GM12878 (cell line): ENCODE results near the gene USO1. TPM values are rescaled to one million over a fixed set of nuclear protein-coding genes. Genes with fewer than 3 reads are reported as not detected.

Source experiments
- ATAC-seq: fragments of 200-7000 bp; cut with Tn5 transposase; 3 replicates; pipeline ENCODE4 v1.9.1; 2020; ENCODE audit warnings: mild to moderate bottlenecking, moderate library complexity
- BruUV-seq: library from RNA; stranded (reverse); fragments of 400-500 nt; replicated peaks from 2 replicates; lab custom pipeline; 2021; lab: Mats Ljungman, UMichigan
- CTCF ChIA-PET: fragments of 300-600 bp; sonication (Branson Sonifier 250); formaldehyde crosslinking; extraction: SDS; loops from one replicate; lab custom pipeline; 2021; ENCODE audit warnings: inconsistent platforms; lab: Yijun Ruan, JAX
- POLR2A ChIA-PET: fragments of 350-600 bp; formaldehyde crosslinking; extraction: SDS; loops from one replicate; lab custom pipeline; 2021; ENCODE audit warnings: inconsistent platforms; lab: Charles Lee
- RAD21 ChIA-PET: fragments of 300-600 bp; sonication (Branson Sonifier 250); formaldehyde crosslinking; loops from one replicate; lab custom pipeline; 2023; ENCODE audit warnings: antibody characterized with exemption; ENCODE audit not compliant: unreplicated experiment; lab: Charles Lee
- SMC1A ChIA-PET: fragments of 300-600 bp; sonication (Branson Sonifier 250); formaldehyde crosslinking; loops from one replicate; lab custom pipeline; 2023; ENCODE audit not compliant: unreplicated experiment, uncharacterized antibody; lab: Charles Lee
- DNase-seq: peaks from one replicate; pipeline ENCODE4 v3.0.0-alpha.2; 2011; ENCODE audit warnings: low read depth, low spot score
- FAIRE-seq: peaks from 3 replicates; lab custom pipeline; 2011; peaks lifted over from hg19 to GRCh38; lab: Jason Lieb, UNC
- H2AFZ ChIP-seq: 2 replicates; pipeline ENCODE4 v1.6.0; 2011; ENCODE audit warnings: low read depth, low read length, control low read depth; ENCODE audit not compliant: control insufficient read depth
- H3K27ac ChIP-seq: 2 replicates; pipeline ENCODE4 v1.5.1; 2011; ENCODE audit warnings: control low read depth; ENCODE audit not compliant: control insufficient read depth, insufficient read depth
- H3K27me3 ChIP-seq, 2 experiments: replicated peaks in 1 of 2; 2 replicates each; pipeline versions ENCODE4 v1.6.0 to v1.6.1; 2011; ENCODE audit warnings: low read length in 1 of 2; ENCODE audit not compliant: control insufficient read depth in 2 of 2, insufficient read depth in 2 of 2
- H3K36me3 ChIP-seq, 2 experiments: 2 replicates each; pipeline ENCODE4 v1.5.1; 2011; ENCODE audit warnings: low read length in 1 of 2; ENCODE audit not compliant: control insufficient read depth in 2 of 2, insufficient read depth in 2 of 2
- H3K4me1 ChIP-seq: 2 replicates; pipeline ENCODE4 v1.6.1; 2011; ENCODE audit warnings: mild to moderate bottlenecking, low read length, moderate library complexity, mixed read lengths; ENCODE audit not compliant: control insufficient read depth, insufficient read depth
- H3K4me2 ChIP-seq: 2 replicates; pipeline ENCODE4 v1.6.0; 2011; ENCODE audit warnings: control low read depth; ENCODE audit not compliant: control insufficient read depth, insufficient read depth
- H3K4me3 ChIP-seq: fragments of 200-600 bp; sonication (generic); 2 replicates; pipeline ENCODE4 v1.5.1; 2016
- H3K79me2 ChIP-seq: 2 replicates; pipeline ENCODE4 v1.6.0; 2011; ENCODE audit warnings: low read length; ENCODE audit not compliant: control insufficient read depth, insufficient read depth
- H3K9ac ChIP-seq: 2 replicates; pipeline ENCODE4 v1.8.0; 2011; ENCODE audit warnings: low read length, control low read depth, mixed read lengths; ENCODE audit not compliant: control insufficient read depth, insufficient read depth
- H3K9me3 ChIP-seq: replicated peaks from 3 replicates; pipeline ENCODE4 v1.5.1; 2011; ENCODE audit warnings: mild to moderate bottlenecking, low read length; ENCODE audit not compliant: control insufficient read depth, insufficient read depth
- H4K20me1 ChIP-seq: 2 replicates; pipeline ENCODE4 v1.6.0; 2011; ENCODE audit not compliant: control insufficient read depth, insufficient read depth
- ATF7 ChIP-seq: fragments of 450-650 bp; IDR thresholded peaks from 2 replicates; pipeline ENCODE4 v1.6.1; 2016; ENCODE audit warnings: low read depth, mild to moderate bottlenecking
- CHD4 ChIP-seq: fragments of 200-600 bp; sonication (generic); IDR thresholded peaks from 2 replicates; pipeline ENCODE4 v1.6.1; 2016; ENCODE audit warnings: mild to moderate bottlenecking
- FOS ChIP-seq: IDR thresholded peaks from 3 replicates; pipeline ENCODE4 v1.6.1; 2011; ENCODE audit warnings: borderline replicate concordance; ENCODE audit not compliant: insufficient read length; ENCODE audit errors: extremely low read depth
- GATAD2B ChIP-seq: fragments of 450-650 bp; conservative IDR thresholded peaks from 2 replicates; pipeline ENCODE4 v1.6.1; 2017; ENCODE audit warnings: low read depth, mild to moderate bottlenecking, moderate library complexity
- PBX3 ChIP-seq: IDR thresholded peaks from 2 replicates; pipeline ENCODE4 v1.6.1; 2011; ENCODE audit warnings: mild to moderate bottlenecking, low read depth, low read length, moderate library complexity; ENCODE audit not compliant: insufficient replicate concordance
- POLR2A ChIP-seq: IDR thresholded peaks from 2 replicates; pipeline ENCODE4 v1.6.1; 2011; ENCODE audit warnings: low read depth, mild to moderate bottlenecking, low read length
- SMAD1 ChIP-seq: fragments of 450-650 bp; IDR thresholded peaks from 2 replicates; pipeline ENCODE4 v1.6.1; 2018; ENCODE audit warnings: mild to moderate bottlenecking, low read depth; ENCODE audit not compliant: partially characterized antibody
- TBL1XR1 ChIP-seq: IDR thresholded peaks from 2 replicates; pipeline ENCODE4 v1.6.1; 2012; ENCODE audit warnings: low read depth, low read length, improper control_type of control experiment
- WGBS: methylation state at CpG from one replicate; pipeline ENCODE4 v1.1.6; 2016; ENCODE audit warnings: low lambda C conversion rate; ENCODE audit not compliant: insufficient replicate concordance, insufficient coverage; ENCODE audit errors: missing lambda C conversion rate; 5-methylcytosine and 5-hydroxymethylcytosine counted together
- in situ Hi-C: fragments of 300-500 bp; cut with MboI; formaldehyde crosslinking; loops from 9 replicates; pipeline ENCODE4 v1.14.3; 2018; ENCODE audit warnings: mixed read lengths
- intact Hi-C: fragments of 100-400 bp; cut with micrococcal nuclease; formaldehyde crosslinking; loops from one replicate; pipeline ENCODE4 v1.14.2; 2022; ENCODE audit not compliant: unreplicated experiment
- polyA plus RNA-seq, 11 experiments: library from polyadenylated mRNA; depleted of rRNA in 4 of 11; unstranded in 6 of 11; stranded (reverse) in 5 of 11; fragments of >200 nt; fragmentation: Nextera tagmentation in 4 of 11; fragmentation: Illumina TruSeq in 1 of 11; extraction: Ambion mirVana in 4 of 11; extraction: Trizol in 1 of 11; gene quantifications; 1 replicate in 1 of 11; 2 replicates in 10 of 11; pipeline versions ENCODE4 v1.2.1 to v1.2.3, GENCODE V29; 2011 to 2016; ENCODE audit warnings: inconsistent platforms in 2 of 11, missing spikeins in 2 of 11, low read depth in 1 of 11
- total RNA-seq, 4 experiments: library from RNA; depleted of rRNA in 3 of 4; stranded (reverse); fragments of >200 nt in 3 of 4; fragmentation: Illumina TruSeq in 1 of 4; extraction: Trizol in 1 of 4; gene quantifications; 2 replicates each; pipeline versions ENCODE4 v1.2.1 to v1.2.3, GENCODE V29; 2013 to 2021

USO1 gene
- total and polyA plus RNA-seq, 10 of the 15 experiments (the other 5 are each of a cell fraction or from before 2014, with no cell fraction given): 19.4 to 79.7 (median 59.6) TPM

GRCh38 chr4:75831856-75832405 is 107.6 kb downstream of the USO1 start:
- BruUV-seq: no TSS peak
- no peak for FAIRE-seq
- DNase-seq: no peak
- H3K4me3 ChIP-seq: no peak overlapping the region
- SMC1A ChIA-PET: no interaction called here
- intact Hi-C loops: no loop called here
- H3K27ac ChIP-seq: no peak overlapping the region
- H2AFZ ChIP-seq: no peak overlapping the region
- POLR2A ChIA-PET: no interaction called here
- H3K36me3 ChIP-seq: no peaks in the 10 kb centered on the region
- no peak overlapping the region for H3K9ac ChIP-seq
- H3K79me2 ChIP-seq: no peaks in the 10 kb centered on the region
- RAD21 ChIA-PET: no interaction called here
- TF ChIP-seq PBX3 (no peak), POLR2A (no peak), TBL1XR1 (no peak), FOS (no peak), CHD4 (no peak), ATF7 (no peak), SMAD1 (no peak), GATAD2B (no peak)
- no peak overlapping the region for H3K4me2 ChIP-seq
- no peaks in the 10 kb centered on the region for H4K20me1 ChIP-seq
- CTCF ChIA-PET: interaction anchor here (0.6 kb wide), 1 partner anchor 690 kb away, joined by 3 read pairs; no protein-coding TSS in a partner anchor
- 18% methylated on average over 2 of the region's 2 CpGs for WGBS
- H3K27me3 ChIP-seq: no peaks in the 10 kb centered on the region
- ATAC-seq: no peak
- no peaks in the 10 kb centered on the region for H3K4me1 ChIP-seq
- in situ Hi-C loops: no loop called here
- H3K9me3 ChIP-seq: no peaks in the 10 kb centered on the region
